Panc1 (cell line): ENCODE data around the gene CNPY4. TPM values are rescaled to one million over a fixed set of nuclear protein-coding genes. Genes with fewer than 3 reads are reported as not detected.

Source experiments
- ATAC-seq: fragments of 200-7000 bp; cut with Tn5 transposase; 2 replicates; pipeline ENCODE4 v1.9.1; 2020; ENCODE audit warnings: mild to moderate bottlenecking, moderate library complexity
- BruUV-seq: library from RNA; stranded (reverse); fragments of 400-500 nt; replicated peaks from 2 replicates; lab custom pipeline; 2021; lab: Mats Ljungman, UMichigan
- CTCF ChIA-PET: fragments of 300-600 bp; sonication (Branson Sonifier 250); formaldehyde crosslinking; loops from one replicate; lab custom pipeline; 2022; ENCODE audit warnings: antibody characterized with exemption; lab: Charles Lee
- POLR2A ChIA-PET: fragments of 300-600 bp; sonication (Branson Sonifier 250); formaldehyde crosslinking; loops from one replicate; lab custom pipeline; 2022; ENCODE audit warnings: antibody characterized with exemption; lab: Charles Lee
- DNase-seq: peaks from one replicate; pipeline ENCODE4 v3.0.0-alpha.2; 2010; ENCODE audit warnings: low read depth, low spot score
- H3K27ac ChIP-seq: 2 replicates; pipeline ENCODE4 v1.5.1; 2011; ENCODE audit warnings: mild to moderate bottlenecking, low read length, inconsistent platforms
- H3K27me3 ChIP-seq: fragments of 200-500 bp; sonication (Bioruptor generic); 2 replicates; pipeline ENCODE4 v1.6.0; 2014; ENCODE audit warnings: low read length, inconsistent platforms; ENCODE audit not compliant: control insufficient read depth, insufficient read depth
- H3K36me3 ChIP-seq: fragments of 200-500 bp; sonication (Bioruptor generic); 2 replicates; pipeline ENCODE4 v1.5.1; 2014; ENCODE audit warnings: inconsistent platforms, mild to moderate bottlenecking, low read length, moderate library complexity; ENCODE audit not compliant: control insufficient read depth, insufficient read depth
- H3K4me1 ChIP-seq: 2 replicates; pipeline ENCODE4 v1.5.1; 2011; ENCODE audit warnings: inconsistent platforms, mild to moderate bottlenecking, low read length, moderate library complexity; ENCODE audit not compliant: control insufficient read depth, insufficient read depth
- H3K4me3 ChIP-seq, 2 experiments: 2 replicates each; pipeline ENCODE4 v1.5.1; 2011 to 2012; ENCODE audit warnings: low read depth in 2 of 2, low read length in 2 of 2, mild to moderate bottlenecking in 2 of 2, inconsistent platforms in 1 of 2, moderate library complexity in 1 of 2
- H3K9me3 ChIP-seq: fragments of 200-500 bp; sonication (Bioruptor generic); 2 replicates; pipeline ENCODE4 v1.5.1; 2014; ENCODE audit warnings: low read depth, mild to moderate bottlenecking, inconsistent platforms, low read length, moderate library complexity; ENCODE audit not compliant: control insufficient read depth, insufficient read depth
- POLR2AphosphoS5 ChIP-seq: IDR thresholded peaks from 2 replicates; pipeline ENCODE4 v1.6.1; 2012; ENCODE audit warnings: mild to moderate bottlenecking, low read depth, low read length, moderate library complexity
- SIN3A ChIP-seq: IDR thresholded peaks from 2 replicates; pipeline ENCODE4 v1.6.1; 2012; ENCODE audit warnings: low read depth, mild to moderate bottlenecking, low read length, moderate library complexity, borderline replicate concordance; ENCODE audit not compliant: insufficient read depth
- TCF7L2 ChIP-seq: IDR thresholded peaks from 2 replicates; pipeline ENCODE4 v1.6.1; 2011; ENCODE audit warnings: mild to moderate bottlenecking, low read depth, low read length, inconsistent platforms
- in situ Hi-C: cut with HindIII; loops from 2 replicates; pipeline ENCODE4 v1.10.0; 2016; ENCODE audit warnings: low sequenced_read_pairs, low pct_unique_long_range_greater_than_20kb
- intact Hi-C: fragments of 100-400 bp; cut with micrococcal nuclease; formaldehyde crosslinking; loops from one replicate; pipeline ENCODE4 v1.10.0; 2022; ENCODE audit not compliant: unreplicated experiment
- total RNA-seq: library from RNA; stranded (reverse); gene quantifications from one replicate; pipeline ENCODE4 v1.2.1, GENCODE V29; 2021; ENCODE audit not compliant: unreplicated experiment
- TF ChIP-seq, protein P1 (sequence below), 2 experiments: IDR thresholded peaks; 2 replicates each; pipeline ENCODE4 v1.6.1; 2011 to 2012; ENCODE audit warnings: low read depth in 2 of 2, control low read depth in 1 of 2, low read length in 1 of 2, mild to moderate bottlenecking in 1 of 2, moderate library complexity in 1 of 2; ENCODE audit not compliant: insufficient read depth in 1 of 2
- TF ChIP-seq, protein P2 (sequence below): fragments of 450-650 bp; IDR thresholded peaks from 2 replicates; pipeline ENCODE4 v1.5.1; 2017; ENCODE audit warnings: mild to moderate bottlenecking

CNPY4 gene
- total RNA-seq, 1 experiment from 2014 or later: 12.6 TPM

DNA sequence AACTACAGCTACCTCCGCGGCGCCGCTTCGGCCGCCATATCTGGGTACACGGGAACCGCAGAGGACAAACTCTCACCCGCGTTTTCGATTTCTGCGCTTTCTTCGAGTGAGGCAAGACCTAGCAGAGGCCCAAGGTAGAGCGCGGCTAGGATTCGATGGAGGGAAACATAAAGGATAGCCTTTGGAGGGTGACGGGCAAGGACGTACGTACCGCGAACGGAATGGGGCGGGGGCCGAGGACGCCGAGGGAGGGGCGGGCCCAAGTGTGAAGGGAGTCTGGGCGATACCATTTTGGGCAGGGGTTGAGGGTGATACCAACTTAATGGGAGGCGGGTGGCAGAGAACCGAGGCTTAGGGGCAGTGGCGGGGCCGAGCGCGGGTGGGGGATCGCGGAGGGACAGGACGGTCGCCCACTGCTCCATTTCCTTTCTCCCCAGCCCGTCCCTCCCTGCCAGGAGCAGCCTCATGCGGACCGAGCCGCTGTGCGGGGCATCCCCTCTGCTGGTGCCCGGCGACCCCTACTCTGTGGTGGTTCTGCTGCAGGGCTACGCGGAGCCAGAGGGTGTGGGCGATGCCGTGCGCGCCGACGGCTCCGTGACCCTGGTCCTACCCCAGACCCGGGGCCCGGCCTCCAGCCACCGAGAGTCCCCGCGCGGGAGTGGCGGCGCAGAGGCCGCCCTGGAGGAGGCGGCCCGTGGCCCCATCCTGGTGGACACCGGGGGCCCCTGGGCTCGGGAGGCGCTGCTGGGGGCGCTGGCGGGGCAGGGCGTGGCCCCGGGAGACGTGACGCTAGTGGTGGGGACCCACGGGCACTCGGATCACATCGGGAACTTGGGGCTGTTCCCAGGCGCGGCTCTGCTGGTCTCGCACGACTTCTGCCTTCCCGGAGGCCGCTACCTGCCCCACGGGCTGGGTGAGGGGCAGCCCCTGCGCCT is 7.8 kb downstream of the CNPY4 start, which contains the start of gene MBLAC1:
MBLAC1 (plus strand) TSS at position 37 of the 935 bp plus-strand sequence; CDS start at position 466, 429 bp downstream.
- Histone ChIP-seq H3K4me1 (peaks cover 22% of the 10 kb centered on the region), H3K27ac (peak within 1 kb of the TSS; percentile 97), H3K4me3 (peak within 1 kb of the TSS; percentile 82 to 98), H3K27me3 (no peaks in the 10 kb centered on the region), H3K9me3 (no peaks in the 10 kb centered on the region), H3K36me3 (peaks cover 2% of the 10 kb centered on the region; the same call in 1 of the 2 replicates)
- POLR2A ChIA-PET: interaction anchor here (0.5 to 0.9 kb wide), 3 partner anchors 25 to 46 kb away, joined by 3 to 15 read pairs (median 8); no protein-coding TSS in a partner anchor
- TF ChIP-seq, protein P1, sequence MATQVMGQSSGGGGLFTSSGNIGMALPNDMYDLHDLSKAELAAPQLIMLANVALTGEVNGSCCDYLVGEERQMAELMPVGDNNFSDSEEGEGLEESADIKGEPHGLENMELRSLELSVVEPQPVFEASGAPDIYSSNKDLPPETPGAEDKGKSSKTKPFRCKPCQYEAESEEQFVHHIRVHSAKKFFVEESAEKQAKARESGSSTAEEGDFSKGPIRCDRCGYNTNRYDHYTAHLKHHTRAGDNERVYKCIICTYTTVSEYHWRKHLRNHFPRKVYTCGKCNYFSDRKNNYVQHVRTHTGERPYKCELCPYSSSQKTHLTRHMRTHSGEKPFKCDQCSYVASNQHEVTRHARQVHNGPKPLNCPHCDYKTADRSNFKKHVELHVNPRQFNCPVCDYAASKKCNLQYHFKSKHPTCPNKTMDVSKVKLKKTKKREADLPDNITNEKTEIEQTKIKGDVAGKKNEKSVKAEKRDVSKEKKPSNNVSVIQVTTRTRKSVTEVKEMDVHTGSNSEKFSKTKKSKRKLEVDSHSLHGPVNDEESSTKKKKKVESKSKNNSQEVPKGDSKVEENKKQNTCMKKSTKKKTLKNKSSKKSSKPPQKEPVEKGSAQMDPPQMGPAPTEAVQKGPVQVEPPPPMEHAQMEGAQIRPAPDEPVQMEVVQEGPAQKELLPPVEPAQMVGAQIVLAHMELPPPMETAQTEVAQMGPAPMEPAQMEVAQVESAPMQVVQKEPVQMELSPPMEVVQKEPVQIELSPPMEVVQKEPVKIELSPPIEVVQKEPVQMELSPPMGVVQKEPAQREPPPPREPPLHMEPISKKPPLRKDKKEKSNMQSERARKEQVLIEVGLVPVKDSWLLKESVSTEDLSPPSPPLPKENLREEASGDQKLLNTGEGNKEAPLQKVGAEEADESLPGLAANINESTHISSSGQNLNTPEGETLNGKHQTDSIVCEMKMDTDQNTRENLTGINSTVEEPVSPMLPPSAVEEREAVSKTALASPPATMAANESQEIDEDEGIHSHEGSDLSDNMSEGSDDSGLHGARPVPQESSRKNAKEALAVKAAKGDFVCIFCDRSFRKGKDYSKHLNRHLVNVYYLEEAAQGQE (IDR thresholded peaks at IDR 0.05; ENCODE audit: insufficient read depth in 1 of 2, low read depth in 2 of 2, low read length in 1 of 2): no peak
- TF ChIP-seq POLR2AphosphoS5: peak; percentile 91
- TF ChIP-seq, protein P2, sequence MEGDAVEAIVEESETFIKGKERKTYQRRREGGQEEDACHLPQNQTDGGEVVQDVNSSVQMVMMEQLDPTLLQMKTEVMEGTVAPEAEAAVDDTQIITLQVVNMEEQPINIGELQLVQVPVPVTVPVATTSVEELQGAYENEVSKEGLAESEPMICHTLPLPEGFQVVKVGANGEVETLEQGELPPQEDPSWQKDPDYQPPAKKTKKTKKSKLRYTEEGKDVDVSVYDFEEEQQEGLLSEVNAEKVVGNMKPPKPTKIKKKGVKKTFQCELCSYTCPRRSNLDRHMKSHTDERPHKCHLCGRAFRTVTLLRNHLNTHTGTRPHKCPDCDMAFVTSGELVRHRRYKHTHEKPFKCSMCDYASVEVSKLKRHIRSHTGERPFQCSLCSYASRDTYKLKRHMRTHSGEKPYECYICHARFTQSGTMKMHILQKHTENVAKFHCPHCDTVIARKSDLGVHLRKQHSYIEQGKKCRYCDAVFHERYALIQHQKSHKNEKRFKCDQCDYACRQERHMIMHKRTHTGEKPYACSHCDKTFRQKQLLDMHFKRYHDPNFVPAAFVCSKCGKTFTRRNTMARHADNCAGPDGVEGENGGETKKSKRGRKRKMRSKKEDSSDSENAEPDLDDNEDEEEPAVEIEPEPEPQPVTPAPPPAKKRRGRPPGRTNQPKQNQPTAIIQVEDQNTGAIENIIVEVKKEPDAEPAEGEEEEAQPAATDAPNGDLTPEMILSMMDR: no peak
- no peak for TF ChIP-seq TCF7L2
- 0 out of 2 replicates have a peak, but pooled peaks have one; percentile 37 for TF ChIP-seq SIN3A
- DNase-seq: peak; percentile 75
- CTCF ChIA-PET: interaction anchor here (0.7 kb wide), 1 partner anchor 22 kb away, joined by 6 read pairs; the partner anchor contains the start of gene LAMTOR4
- intact Hi-C loops: no loop called here
- in situ Hi-C loops: no loop called here
- peak; percentile 82 for ATAC-seq
- TSS peak; percentile 56 for BruUV-seq

DNA sequence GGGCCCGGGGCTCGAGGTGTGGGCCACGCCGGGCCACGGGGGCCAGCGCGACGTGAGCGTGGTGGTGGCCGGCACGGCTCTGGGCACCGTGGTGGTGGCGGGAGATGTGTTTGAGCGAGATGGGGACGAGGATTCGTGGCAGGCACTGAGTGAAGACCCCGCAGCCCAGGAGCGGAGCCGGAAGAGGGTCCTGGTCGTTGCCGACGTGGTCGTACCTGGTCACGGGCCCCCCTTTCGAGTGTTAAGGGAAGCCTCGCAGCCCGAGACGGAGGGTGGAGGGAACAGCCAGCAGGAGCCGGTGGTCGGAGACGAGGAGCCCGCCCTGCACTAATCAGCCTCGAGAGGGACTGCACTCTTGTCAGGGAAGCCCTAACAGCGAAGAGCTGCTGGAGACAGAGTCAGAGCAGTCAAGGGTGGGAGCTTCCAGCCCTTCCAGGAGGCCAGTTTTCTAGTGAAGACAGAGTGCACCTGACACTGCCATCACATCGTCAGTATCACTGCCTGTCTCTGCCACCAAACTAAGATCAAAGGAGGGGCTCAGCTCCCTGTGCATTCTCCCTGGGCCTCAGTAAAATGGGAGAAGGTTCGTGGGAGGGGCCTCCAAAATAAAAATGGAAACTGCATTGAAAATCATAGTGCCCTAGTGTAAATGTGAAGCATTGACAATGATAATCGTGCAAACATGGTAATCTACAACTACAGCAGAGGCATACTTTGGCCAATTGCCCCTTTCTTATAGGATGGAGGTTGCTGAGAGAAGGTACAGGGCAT is 8.6 kb downstream of the CNPY4 start:
- no TSS peak for BruUV-seq
- H3K9me3 ChIP-seq: no peaks in the 10 kb centered on the region
- H3K4me1 ChIP-seq: peaks cover 18% of the 10 kb centered on the region
- CTCF ChIA-PET: interaction anchor here (0.9 kb wide), 1 partner anchor 10 kb away, joined by 4 read pairs; no protein-coding TSS in a partner anchor
- H3K4me3 ChIP-seq: peak overlapping the region; percentile 82 to 98
- intact Hi-C loops: no loop called here
- POLR2A ChIA-PET: interaction anchor here (0.5 to 1.0 kb wide), 3 partner anchors 27 to 82 kb away, joined by 3 to 8 read pairs (median 5); partner anchors contain the start of genes AP4M1 and MCM7
- H3K27ac ChIP-seq: peak overlapping the region; percentile 97
- TF ChIP-seq, protein P2: no peak
- TF ChIP-seq SIN3A: no peak
- TF ChIP-seq, protein P1 (IDR thresholded peaks at IDR 0.05; ENCODE audit: insufficient read depth in 1 of 2, low read depth in 2 of 2, low read length in 1 of 2): no peak
- no peak for TF ChIP-seq TCF7L2
- TF ChIP-seq POLR2AphosphoS5: no peak
- no peaks in the 10 kb centered on the region for H3K27me3 ChIP-seq
- DNase-seq (no peak), ATAC-seq (peak; percentile 20; the same call in 1 of the 2 replicates)
- in situ Hi-C loops: no loop called here
- peaks cover 2% of the 10 kb centered on the region; the same call in 1 of the 2 replicates for H3K36me3 ChIP-seq
